ENCODE measurements around the gene WDR19. TPM values are rescaled to one million over a fixed set of nuclear protein-coding genes. Genes with fewer than 3 reads are reported as not detected.

Gene WDR19
- total RNA-seq, 1 experiment from 2014 or later = 23.3 TPM

DNA sequence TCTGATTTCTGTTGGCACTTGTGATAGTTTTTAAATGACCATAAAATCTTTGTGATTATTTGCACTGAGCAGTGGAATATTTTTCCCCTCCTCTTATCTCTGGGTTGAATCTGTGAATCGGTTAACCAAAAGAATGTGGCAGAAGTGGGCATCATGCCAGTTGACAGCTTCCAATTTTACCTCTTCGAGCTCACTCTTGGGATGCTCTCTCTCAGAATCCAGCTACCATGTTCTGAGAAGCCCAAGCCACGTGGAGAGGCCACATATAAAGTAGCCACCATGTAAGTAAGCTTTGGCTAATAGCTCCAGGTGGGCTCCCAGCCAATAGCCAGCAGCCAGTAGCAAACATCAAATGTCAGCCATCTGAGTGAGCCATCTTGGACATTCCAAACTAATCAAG, 12.9 kb upstream of the WDR19 start:
- H3K79me2 ChIP-seq (ENCODE audit: insufficient read depth, low read length) = no peaks in the 10 kb centered on the region
- H3T11ph ChIP-seq (ENCODE audit: low read length) = no peak overlapping the region
- no peak overlapping the region for H3K4me2 ChIP-seq (ENCODE audit: insufficient read depth, insufficient read length, low read length)
- H4K91ac ChIP-seq (ENCODE audit: insufficient read length, low read depth, low read length) = no peak overlapping the region
- Mint-ChIP-seq H3K27ac (no peak overlapping the region), H3K4me3 (no peak overlapping the region), H3K4me1 (peaks cover 10 to 11% of the 10 kb centered on the region in 2 experiments), H3K36me3 (ENCODE audit: insufficient read depth in 1 of 3, low read depth in 3 of 3) (no peaks in the 10 kb centered on the region), H3K9me3 (no peaks in the 10 kb centered on the region), H3K27me3 (ENCODE audit: low read depth) (peaks cover under 1% of the 10 kb centered on the region)
- H2AFZ ChIP-seq (ENCODE audit: low read length) = no peak overlapping the region
- H2BK5ac ChIP-seq (ENCODE audit: insufficient read length, low read length) = no peak overlapping the region
- H3K56ac ChIP-seq (ENCODE audit: insufficient read length, low read depth, low read length) = no peak overlapping the region
- no peak overlapping the region for H3K27ac ChIP-seq (ENCODE audit: insufficient read length, low read depth, low read length)
- H3K9ac ChIP-seq (ENCODE audit: extremely low read depth, insufficient read length, low read length) = no peak overlapping the region
- H4K5ac ChIP-seq (ENCODE audit: insufficient read length, low read depth, low read length) = no peak overlapping the region
- no peak overlapping the region for H2BK12ac ChIP-seq (ENCODE audit: insufficient read length, low read depth, low read length)
- no peak for DNase-seq
- no CpG with 5 or more reads among the region's 3 CpGs for WGBS (ENCODE audit: extremely low coverage, insufficient read length, low lambda C conversion rate)
- H3K14ac ChIP-seq (ENCODE audit: insufficient read depth, low read length) = no peak overlapping the region
- H4K20me1 ChIP-seq (ENCODE audit: control insufficient read depth, insufficient read depth, insufficient read length) = no peaks in the 10 kb centered on the region
- no peaks in the 10 kb centered on the region for H3K23me2 ChIP-seq (ENCODE audit: insufficient read length, low read depth, low read length, poor library complexity, severe bottlenecking)
- H3K18ac ChIP-seq (ENCODE audit: insufficient read length, low read depth, low read length) = no peak overlapping the region
- no peaks in the 10 kb centered on the region for H3K9me3 ChIP-seq (ENCODE audit: control insufficient read depth, low read depth, low read length)
- H3K79me1 ChIP-seq (ENCODE audit: insufficient read depth, low read depth, low read length, poor library complexity, severe bottlenecking) = no peaks in the 10 kb centered on the region
- H2BK20ac ChIP-seq (ENCODE audit: low read depth, low read length, poor library complexity, severe bottlenecking) = no peak overlapping the region
- no peaks in the 10 kb centered on the region for H3K27me3 ChIP-seq (ENCODE audit: insufficient read depth, low read length)
- no peaks in the 10 kb centered on the region; the same call in 1 of the 2 replicates for H3K4me1 ChIP-seq (ENCODE audit: insufficient read depth, low read length)
- no peak overlapping the region for H3K4ac ChIP-seq (ENCODE audit: low read depth, low read length)
- no peak overlapping the region for H4K8ac ChIP-seq (replicated peaks; ENCODE audit: insufficient read length, low read depth, low read length)
- no peak overlapping the region for H2AK5ac ChIP-seq (ENCODE audit: insufficient read length, low read length)
- no peak overlapping the region for H2BK15ac ChIP-seq (ENCODE audit: low read depth, low read length)
- no peak overlapping the region for H2BK120ac ChIP-seq (ENCODE audit: low read depth, low read length, poor library complexity, severe bottlenecking)
- no peak overlapping the region for H3K23ac ChIP-seq (ENCODE audit: insufficient read length, low read depth, low read length)
- TF ChIP-seq, protein P1, sequence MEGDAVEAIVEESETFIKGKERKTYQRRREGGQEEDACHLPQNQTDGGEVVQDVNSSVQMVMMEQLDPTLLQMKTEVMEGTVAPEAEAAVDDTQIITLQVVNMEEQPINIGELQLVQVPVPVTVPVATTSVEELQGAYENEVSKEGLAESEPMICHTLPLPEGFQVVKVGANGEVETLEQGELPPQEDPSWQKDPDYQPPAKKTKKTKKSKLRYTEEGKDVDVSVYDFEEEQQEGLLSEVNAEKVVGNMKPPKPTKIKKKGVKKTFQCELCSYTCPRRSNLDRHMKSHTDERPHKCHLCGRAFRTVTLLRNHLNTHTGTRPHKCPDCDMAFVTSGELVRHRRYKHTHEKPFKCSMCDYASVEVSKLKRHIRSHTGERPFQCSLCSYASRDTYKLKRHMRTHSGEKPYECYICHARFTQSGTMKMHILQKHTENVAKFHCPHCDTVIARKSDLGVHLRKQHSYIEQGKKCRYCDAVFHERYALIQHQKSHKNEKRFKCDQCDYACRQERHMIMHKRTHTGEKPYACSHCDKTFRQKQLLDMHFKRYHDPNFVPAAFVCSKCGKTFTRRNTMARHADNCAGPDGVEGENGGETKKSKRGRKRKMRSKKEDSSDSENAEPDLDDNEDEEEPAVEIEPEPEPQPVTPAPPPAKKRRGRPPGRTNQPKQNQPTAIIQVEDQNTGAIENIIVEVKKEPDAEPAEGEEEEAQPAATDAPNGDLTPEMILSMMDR (conservative IDR thresholded peaks at IDR 0.05) = no peak
